ENCODE results near the gene CDH15. TPM values are rescaled to one million over a fixed set of nuclear protein-coding genes. Genes with fewer than 3 reads are reported as not detected.

Gene CDH15
- total and polyA plus RNA-seq, 2 of the 13 experiments (the other 11 are each of a cell fraction or from before 2014, with no cell fraction given): 0.74 to 2.2 TPM

- TF ChIP-seq HES4 (CRISPR knock-in tag; IDR thresholded peaks at IDR 0.05; ENCODE audit: borderline replicate concordance): 0 out of 2 replicates have a peak, but pooled peaks have one; percentile 10
- peak; percentile 92 to 99 for TF ChIP-seq NR2F1 (CRISPR knock-in tag; IDR thresholded peaks at IDR 0.05)
- no peak for TF ChIP-seq ZNF709 (CRISPR knock-in tag; IDR thresholded peaks at IDR 0.05)
- TF ChIP-seq LRRFIP1 (CRISPR knock-in tag; conservative IDR thresholded peaks at IDR 0.05): no peak
- TF ChIP-seq ZBTB20 (CRISPR knock-in tag; IDR thresholded peaks at IDR 0.05; ENCODE audit: borderline replicate concordance, low read depth): 0 out of 2 replicates have a peak, but pooled peaks have one; percentile 59
- peak; percentile 65 for TF ChIP-seq TAF1 (CRISPR knock-in tag; IDR thresholded peaks at IDR 0.05)
- no peak for TF ChIP-seq ZNF30 (CRISPR knock-in tag; IDR thresholded peaks at IDR 0.05)
- peak; percentile 92 for TF ChIP-seq ZNF430 (CRISPR knock-in tag; IDR thresholded peaks at IDR 0.05)
- peak; percentile 68 for TF ChIP-seq PHF8 (CRISPR knock-in tag; IDR thresholded peaks at IDR 0.05)
- no peak for TF ChIP-seq NCOA5 (CRISPR knock-in tag; IDR thresholded peaks at IDR 0.05)
- no peak for TF ChIP-seq ZNF407 (CRISPR knock-in tag; IDR thresholded peaks at IDR 0.05; ENCODE audit: not compliant biosample characterization)
- no peak for TF ChIP-seq ZNF704 (CRISPR knock-in tag; IDR thresholded peaks at IDR 0.05; ENCODE audit: borderline replicate concordance)
- no peak for TF ChIP-seq IKZF4 (CRISPR knock-in tag; IDR thresholded peaks at IDR 0.05; ENCODE audit: borderline replicate concordance, low read depth, not compliant biosample characterization)
- TF ChIP-seq ZNF460 (CRISPR knock-in tag; IDR thresholded peaks at IDR 0.05; ENCODE audit: borderline replicate concordance): no peak; the same call in 1 of the 2 replicates
Observed at GRCh38 chr16:89197633-89198416, 26.3 kb downstream of the CDH15 start (continued).
